NK-92 (cell line): ENCODE data around the gene DYNLT4.
"Not testable (repeated sequence)": the region's sequence is repeated elsewhere in the genome, so short reads cannot be mapped to it uniquely, and the experiment has no call there.

Experiments
- DNase-seq: peaks from one replicate; lab custom pipeline; 2025; ENCODE audit not compliant: unreplicated experiment; lab: John Stamatoyannopoulos, UW

The DYNLT4 gene

DNA sequence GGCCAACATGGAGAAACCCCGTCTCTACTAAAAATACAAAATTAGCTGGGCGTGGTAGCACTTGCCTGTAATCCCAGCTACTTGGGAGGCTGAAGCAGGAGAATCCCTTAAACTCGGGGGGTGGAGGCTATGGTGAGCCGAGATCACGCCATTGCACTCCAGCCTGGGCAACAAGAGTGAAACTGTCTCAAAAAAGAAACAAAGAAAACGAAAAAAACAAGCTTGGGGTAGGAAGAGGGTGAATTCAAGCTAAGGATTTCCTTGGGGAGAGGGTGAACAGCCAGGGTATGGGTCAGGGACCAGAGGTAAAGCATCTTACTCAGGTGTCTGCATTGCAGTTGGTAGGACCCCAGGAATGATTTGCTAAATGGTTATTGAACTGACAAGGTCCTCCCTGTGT is 40.7 kb downstream of the DYNLT4 start:
- not testable (repeated sequence) for DNase-seq

- DNase-seq = no peak
Observed at GRCh38 chr1:44760876-44761275, 46.3 kb downstream of the DYNLT4 start.

DNA sequence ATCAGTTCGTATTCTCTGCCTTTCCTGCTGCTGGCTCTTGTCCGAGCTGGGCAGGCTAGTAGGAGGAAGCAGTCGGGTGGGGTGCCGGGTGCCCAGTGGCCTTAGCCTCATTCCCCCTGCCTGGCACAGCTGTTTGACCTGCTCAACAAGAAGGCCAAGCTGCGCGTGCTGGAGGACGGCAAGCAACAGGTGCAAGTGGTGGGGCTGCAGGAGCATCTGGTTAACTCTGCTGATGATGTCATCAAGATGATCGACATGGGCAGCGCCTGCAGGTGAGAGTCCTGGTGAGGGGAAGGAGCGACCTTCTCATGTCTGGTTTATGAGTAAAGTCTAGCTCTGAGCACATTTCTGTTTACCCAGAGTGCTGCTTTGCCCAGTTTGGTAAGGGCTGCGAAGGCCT is 48.1 kb downstream of the DYNLT4 start:
- no peak for DNase-seq

DNA sequence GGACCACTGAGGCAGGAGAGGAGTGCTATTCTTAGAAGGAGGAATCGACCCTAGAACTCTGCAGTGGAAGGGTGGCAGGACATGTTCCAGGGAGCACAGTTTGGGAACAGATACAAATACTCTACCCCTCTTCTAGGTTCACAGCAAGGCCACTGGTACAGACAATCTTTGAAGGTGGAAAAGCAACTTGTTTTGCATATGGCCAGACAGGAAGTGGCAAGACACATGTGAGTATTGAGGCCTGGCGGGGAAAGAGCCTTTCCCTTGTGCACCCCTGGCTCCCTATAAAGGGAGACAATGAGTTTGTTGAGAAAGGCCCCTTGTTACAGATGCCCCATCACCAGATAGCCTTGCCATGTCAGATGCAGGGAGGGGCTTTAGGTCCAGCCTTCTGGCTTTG is 49.7 kb downstream of the DYNLT4 start:
- DNase-seq = no peak
